Subcutaneous abdominal adipose tissue (tissue), 5 donors: Measurements from ENCODE around the gene TCF4.

ENCODE experiments used
- H3K27ac ChIP-seq: one replicate; pipeline ENCODE4 v1.7.0; 2013; ENCODE audit warnings: low read depth, mild to moderate bottlenecking, inconsistent platforms, low read length, moderate library complexity
- H3K27me3 ChIP-seq, 5 donors: one replicate each; pipeline ENCODE4 v1.7.0; 2013; ENCODE audit warnings: low read length in 5 of 5, inconsistent platforms in 1 of 5; ENCODE audit not compliant: control insufficient read depth in 5 of 5, insufficient read depth in 4 of 5
- H3K36me3 ChIP-seq, 5 donors: one replicate each; pipeline ENCODE4 v1.7.0; 2013; ENCODE audit warnings: low read length in 5 of 5; ENCODE audit not compliant: control insufficient read depth in 5 of 5, insufficient read depth in 5 of 5
- H3K4me1 ChIP-seq, 5 donors: one replicate each; pipeline ENCODE4 v1.7.0; 2013; ENCODE audit warnings: low read length in 5 of 5, mild to moderate bottlenecking in 3 of 5, moderate library complexity in 1 of 5; ENCODE audit not compliant: control insufficient read depth in 5 of 5, insufficient read depth in 5 of 5
- H3K4me3 ChIP-seq, 5 donors: one replicate each; pipeline ENCODE4 v1.7.0; 2013; ENCODE audit warnings: low read length in 5 of 5, low read depth in 1 of 5
- H3K9ac ChIP-seq, 5 donors: one replicate each; pipeline ENCODE4 v1.7.0; 2013; ENCODE audit warnings: low read length in 5 of 5, mild to moderate bottlenecking in 4 of 5, moderate library complexity in 3 of 5
- H3K9me3 ChIP-seq, 5 donors: one replicate each; pipeline ENCODE4 v1.7.0; 2013; ENCODE audit warnings: low read length in 5 of 5; ENCODE audit not compliant: control insufficient read depth in 5 of 5
- donor health status: healthy.
- donor health status: healthy.
- donor health status: healthy.
- donor health status: healthy.
- donor health status: healthy.

Gene TCF4

DNA sequence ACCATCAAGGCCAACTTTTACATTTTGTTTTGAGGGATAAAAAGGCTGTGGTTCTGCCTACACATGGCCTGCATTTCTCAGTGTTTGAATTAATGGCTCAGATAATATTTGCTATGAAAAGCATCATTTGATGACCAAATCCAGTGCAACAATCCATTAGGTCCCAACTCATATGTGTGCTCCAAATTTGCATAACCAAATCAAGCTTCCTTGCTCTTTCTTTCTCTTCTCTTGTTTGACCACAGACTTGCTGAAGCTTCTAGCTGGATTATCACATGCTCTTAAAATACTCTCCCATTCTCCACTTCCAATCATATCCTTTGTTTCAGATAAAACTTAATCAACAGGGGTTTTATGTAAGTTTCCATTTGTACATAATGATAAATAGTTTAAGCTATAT is 147.0 kb downstream of the TCF4 start:
- H3K9ac ChIP-seq: no peak overlapping the region
- no peak overlapping the region for H3K4me3 ChIP-seq
- no peaks in the 10 kb centered on the region for H3K27me3 ChIP-seq
- no peak overlapping the region for H3K27ac ChIP-seq
- peaks cover 2 to 13% (median 5%) of the 10 kb centered on the region in 5 donors for H3K4me1 ChIP-seq
- peaks cover 0 to 8% (median 5%) of the 10 kb centered on the region in 5 donors for H3K9me3 ChIP-seq
- H3K36me3 ChIP-seq: no peaks in the 10 kb centered on the region

DNA sequence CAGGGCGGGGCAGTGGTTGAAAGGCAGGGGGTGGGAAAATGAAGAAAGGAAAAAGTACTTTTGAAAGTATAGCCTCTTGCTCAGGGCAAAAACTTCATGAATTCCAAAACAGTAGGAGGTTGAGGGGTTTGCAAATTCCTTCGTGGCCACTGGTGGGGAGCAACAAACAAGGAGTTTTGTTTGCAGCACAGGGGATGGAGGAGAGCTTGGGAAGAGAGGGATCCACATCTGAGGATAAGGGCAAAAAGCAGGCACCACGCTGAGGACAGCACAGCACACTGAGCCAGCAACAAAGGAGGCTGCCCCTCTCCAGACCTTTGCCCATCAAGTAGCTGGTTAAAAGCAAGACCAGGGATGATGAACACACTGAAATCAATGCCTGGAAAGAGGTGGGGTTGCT is 148.9 kb downstream of the TCF4 start:
- H3K36me3 ChIP-seq: no peaks in the 10 kb centered on the region
- H3K9ac ChIP-seq: no peak overlapping the region
- H3K4me1 ChIP-seq: peaks cover 0 to 17% (median 0%) of the 10 kb centered on the region in 5 donors
- H3K27me3 ChIP-seq: no peaks in the 10 kb centered on the region
- H3K27ac ChIP-seq: no peak overlapping the region
- no peak overlapping the region for H3K4me3 ChIP-seq
- H3K9me3 ChIP-seq: no peaks in the 10 kb centered on the region

DNA sequence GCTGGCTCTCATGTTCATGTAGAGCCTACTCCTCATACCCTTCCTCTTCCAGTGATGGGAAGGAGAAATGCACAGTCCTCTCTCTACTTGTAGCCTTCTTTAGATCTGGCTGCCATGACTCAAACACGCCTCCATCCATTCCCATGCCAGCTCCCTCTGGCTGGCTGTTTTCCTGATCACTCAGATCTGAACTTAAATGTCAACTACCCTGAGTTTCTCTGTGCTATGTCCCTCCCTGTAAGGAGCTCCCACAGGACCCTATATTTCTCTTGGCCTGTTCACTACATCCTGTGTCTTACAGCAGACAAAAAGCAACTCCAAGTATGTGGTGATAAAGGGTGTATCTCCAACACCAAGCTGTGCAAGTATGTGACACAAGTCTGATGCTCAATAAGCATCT is 152.4 kb downstream of the TCF4 start:
- Histone ChIP-seq H3K9me3 (no peaks in the 10 kb centered on the region), H3K9ac (no peak overlapping the region), H3K4me1 (peaks cover 0 to 20% (median 0%) of the 10 kb centered on the region in 5 donors), H3K27me3 (no peaks in the 10 kb centered on the region), H3K36me3 (no peaks in the 10 kb centered on the region), H3K4me3 (no peak overlapping the region), H3K27ac (no peak overlapping the region)

DNA sequence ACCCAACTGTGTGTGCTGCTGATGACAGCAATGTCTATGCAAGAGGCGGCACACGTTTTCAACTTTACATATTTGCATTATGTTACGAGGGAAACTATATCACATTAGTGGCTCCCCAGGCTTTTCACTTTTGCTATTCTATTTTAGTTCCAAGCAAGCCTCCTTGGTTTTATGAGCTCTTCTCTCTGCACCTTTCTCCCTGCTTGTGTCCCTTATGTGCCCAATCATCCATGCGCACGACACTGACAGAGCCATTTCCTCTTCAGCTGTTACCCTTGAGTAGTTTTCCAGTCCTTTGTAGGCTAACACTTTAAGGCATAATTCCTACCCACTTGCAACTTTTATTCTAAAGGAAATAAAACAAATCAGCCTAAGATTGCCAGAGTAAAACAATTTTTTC is 154.3 kb downstream of the TCF4 start:
- Histone ChIP-seq H3K27me3 (no peaks in the 10 kb centered on the region), H3K36me3 (no peaks in the 10 kb centered on the region), H3K9ac (no peak overlapping the region), H3K4me3 (no peak overlapping the region), H3K4me1 (peaks cover 0 to 21% (median 0%) of the 10 kb centered on the region in 5 donors), H3K9me3 (no peaks in the 10 kb centered on the region), H3K27ac (no peak overlapping the region)

DNA sequence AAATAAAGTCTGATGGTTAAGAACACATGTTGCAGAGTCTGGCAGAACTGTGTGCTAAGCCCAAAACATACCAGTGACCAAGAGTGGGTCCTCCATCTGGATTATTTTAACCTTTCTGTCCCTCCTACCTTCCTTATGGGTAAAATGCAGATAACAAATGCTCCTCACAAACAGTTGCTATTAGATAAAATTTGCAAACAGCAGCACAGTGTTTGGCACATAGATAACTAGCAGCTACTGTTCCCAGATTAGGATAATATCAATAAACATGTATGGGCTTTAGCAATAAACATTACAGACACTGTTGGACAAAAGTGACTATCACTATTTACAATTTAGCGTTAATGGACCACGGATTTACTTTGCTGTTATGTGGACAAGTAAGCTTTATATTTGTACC is 154.9 kb downstream of the TCF4 start:
- H3K9me3 ChIP-seq: no peaks in the 10 kb centered on the region
- no peaks in the 10 kb centered on the region for H3K36me3 ChIP-seq
- H3K9ac ChIP-seq: no peak overlapping the region
- no peak overlapping the region for H3K4me3 ChIP-seq
- no peaks in the 10 kb centered on the region for H3K27me3 ChIP-seq
- no peak overlapping the region for H3K27ac ChIP-seq
- peaks cover 0 to 21% (median 0%) of the 10 kb centered on the region in 5 donors for H3K4me1 ChIP-seq

DNA sequence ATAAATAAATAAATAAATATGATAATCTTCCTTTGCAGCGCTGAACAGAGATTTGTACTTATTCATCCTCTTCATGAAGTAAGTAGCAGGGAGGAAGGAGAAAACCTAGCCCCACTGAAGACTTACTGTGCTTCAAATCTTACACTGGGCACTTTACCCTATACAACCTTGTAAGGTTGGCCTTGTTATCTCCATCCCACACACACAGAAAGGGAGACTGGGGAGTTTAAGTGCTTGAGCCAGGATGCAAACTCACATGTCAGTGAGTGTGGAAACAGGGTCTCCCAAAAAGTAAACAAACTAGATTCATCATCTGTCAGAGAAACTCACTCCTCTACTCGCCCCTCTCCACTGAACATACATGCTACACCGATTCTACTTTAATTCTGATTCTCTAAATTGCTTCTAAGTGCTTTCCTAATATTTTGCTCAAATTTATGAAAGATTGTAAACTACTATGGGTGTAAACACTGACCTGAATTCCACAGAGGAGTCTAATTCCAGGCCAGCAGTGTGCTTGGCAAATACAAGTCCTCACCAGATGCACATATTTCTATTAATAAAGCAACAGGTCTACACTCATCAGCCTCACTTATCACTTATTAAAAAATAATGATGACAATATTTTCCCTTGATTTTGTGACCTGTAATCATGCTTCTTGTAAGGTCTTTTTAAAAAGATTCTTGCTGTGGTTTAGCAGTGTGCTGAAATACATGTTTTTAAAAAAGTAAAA is 155.5 kb downstream of the TCF4 start:
- Histone ChIP-seq H3K4me3 (no peak overlapping the region), H3K36me3 (no peaks in the 10 kb centered on the region), H3K9me3 (no peaks in the 10 kb centered on the region), H3K4me1 (peaks cover 0 to 21% (median 0%) of the 10 kb centered on the region in 5 donors), H3K27ac (no peak overlapping the region), H3K27me3 (no peaks in the 10 kb centered on the region), H3K9ac (no peak overlapping the region)

DNA sequence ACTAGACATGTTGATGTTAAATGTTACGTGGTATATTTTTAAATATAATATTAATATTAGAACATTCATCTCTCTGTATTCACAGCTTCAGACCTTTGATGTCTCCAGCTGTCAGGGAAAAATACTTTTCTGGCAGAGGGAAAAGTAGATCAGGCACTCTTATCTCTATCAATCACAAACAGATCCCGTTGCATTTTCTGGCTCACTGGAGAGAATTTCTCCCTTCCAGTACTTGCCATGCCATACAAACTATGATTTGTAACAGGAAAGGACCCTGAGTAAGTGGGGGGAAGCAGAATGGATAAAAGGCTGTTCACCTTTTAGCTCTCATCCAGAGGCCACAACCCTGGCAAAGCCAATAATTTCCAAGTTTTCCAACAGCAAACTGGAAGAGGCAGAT is 158.0 kb downstream of the TCF4 start:
- H3K9ac ChIP-seq: no peak overlapping the region
- no peaks in the 10 kb centered on the region for H3K36me3 ChIP-seq
- no peak overlapping the region for H3K4me3 ChIP-seq
- H3K4me1 ChIP-seq: peaks cover 0 to 13% (median 0%) of the 10 kb centered on the region in 5 donors
- no peak overlapping the region for H3K27ac ChIP-seq
- no peaks in the 10 kb centered on the region for H3K9me3 ChIP-seq
- no peaks in the 10 kb centered on the region for H3K27me3 ChIP-seq

DNA sequence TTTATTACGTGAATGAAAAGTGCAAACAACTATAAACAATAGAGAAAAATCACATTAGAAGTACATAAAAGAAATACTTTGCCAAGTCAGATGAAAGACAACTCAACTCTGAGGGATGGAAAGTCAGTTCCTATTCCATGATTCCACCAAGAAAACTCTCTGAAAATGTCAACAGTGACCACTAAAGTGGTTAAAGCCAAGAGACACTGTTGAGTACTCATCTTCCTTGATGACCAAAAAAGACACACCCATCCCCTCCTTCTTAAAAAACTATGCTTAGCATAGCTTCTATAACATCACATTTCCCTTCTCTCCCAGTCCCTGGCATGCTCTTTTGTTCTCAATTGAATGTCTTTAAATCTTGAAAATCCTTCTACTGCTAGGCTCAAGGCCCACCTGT is 160.0 kb downstream of the TCF4 start:
- H3K27ac ChIP-seq: no peak overlapping the region
- no peaks in the 10 kb centered on the region for H3K36me3 ChIP-seq
- peaks cover 2 to 16% (median 8%) of the 10 kb centered on the region in 5 donors for H3K4me1 ChIP-seq
- no peak overlapping the region for H3K9ac ChIP-seq
- H3K4me3 ChIP-seq: no peak overlapping the region
- H3K27me3 ChIP-seq: no peaks in the 10 kb centered on the region
- no peaks in the 10 kb centered on the region for H3K9me3 ChIP-seq

DNA sequence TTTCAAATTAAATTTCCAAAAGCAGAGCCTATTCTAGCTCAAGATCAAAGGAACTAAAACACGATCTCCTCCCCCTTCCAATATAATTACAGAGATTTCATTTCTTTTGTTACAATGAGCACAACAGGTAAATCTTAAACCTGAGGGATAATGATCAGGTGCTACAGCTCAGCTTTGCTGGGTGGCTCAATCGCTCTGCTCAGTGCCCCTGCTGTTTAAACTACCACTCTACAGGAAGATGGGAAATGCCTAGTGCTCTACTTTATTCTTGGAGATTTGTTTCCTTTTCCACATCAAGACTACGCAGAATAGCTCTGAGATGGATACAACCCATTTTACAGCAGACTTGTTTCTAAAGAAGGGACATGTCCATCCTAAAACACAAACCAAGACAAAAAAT is 162.3 kb downstream of the TCF4 start:
- Histone ChIP-seq H3K9ac (no peak overlapping the region), H3K36me3 (no peaks in the 10 kb centered on the region), H3K27ac (no peak overlapping the region), H3K4me3 (no peak overlapping the region), H3K9me3 (no peaks in the 10 kb centered on the region), H3K27me3 (no peaks in the 10 kb centered on the region), H3K4me1 (peaks cover 2 to 20% (median 14%) of the 10 kb centered on the region in 5 donors)

DNA sequence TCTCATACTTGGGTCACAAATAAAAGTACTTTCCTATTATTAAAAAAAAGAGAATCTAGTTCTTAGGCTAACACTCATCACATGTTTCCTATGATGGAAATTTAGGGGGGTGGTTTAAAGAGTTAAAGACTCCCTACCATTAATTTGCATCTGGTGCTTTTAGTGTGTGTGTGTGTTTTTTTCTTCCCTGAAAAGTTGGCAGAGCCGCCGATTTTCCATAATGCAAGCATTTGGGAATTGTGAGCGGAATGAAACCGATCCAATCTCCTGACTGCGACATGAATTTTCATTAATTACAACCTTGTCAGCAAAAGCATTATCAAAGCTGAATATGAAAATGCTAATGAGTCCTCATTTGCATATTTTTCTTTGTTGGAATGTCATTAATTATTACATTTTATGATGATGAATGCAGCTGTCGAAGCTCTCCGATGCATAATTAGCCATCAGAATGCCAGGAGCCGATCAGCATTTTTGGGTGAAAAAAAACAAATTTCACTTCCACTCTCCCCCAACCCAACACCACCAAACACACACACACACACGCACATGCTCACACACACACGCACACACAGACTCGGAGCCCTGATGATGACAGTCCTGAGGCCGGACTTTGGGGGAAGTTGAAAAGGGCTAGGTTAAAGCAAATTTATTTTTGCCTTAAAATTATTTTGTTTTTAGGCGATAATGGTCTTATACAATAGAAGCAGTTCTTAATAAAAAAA is 165.4 kb downstream of the TCF4 start:
- no peaks in the 10 kb centered on the region for H3K27me3 ChIP-seq
- no peaks in the 10 kb centered on the region for H3K9me3 ChIP-seq
- H3K36me3 ChIP-seq: no peaks in the 10 kb centered on the region
- H3K4me3 ChIP-seq: peak overlapping the region; percentile 50 to 76 (median 68)
- H3K27ac ChIP-seq: peak overlapping the region; percentile 77
- peak overlapping the region; percentile 1 to 44 (median 40) for H3K9ac ChIP-seq
- peaks cover 2 to 40% (median 25%) of the 10 kb centered on the region in 5 donors for H3K4me1 ChIP-seq
